ENCODE measurements around the gene MSH3.

The MSH3 gene

GRCh38 chr5:80860924-80861613, 206.6 kb downstream of the MSH3 start:
- Histone ChIP-seq H3K4me2 (ENCODE audit: low read depth, low read length, poor library complexity, severe bottlenecking) (no peak overlapping the region), H3K36me3 (ENCODE audit: insufficient read depth, low read length) (peaks cover 30% of the 10 kb centered on the region; the same call in 1 of the 2 replicates), H3K79me2 (ENCODE audit: insufficient read depth, low read length) (no peaks in the 10 kb centered on the region), H3K9me3 (ENCODE audit: insufficient read depth, low read depth, low read length) (peaks cover 4% of the 10 kb centered on the region; the same call in 1 of the 2 replicates), H3F3A (ENCODE audit: low read depth) (no peaks in the 10 kb centered on the region), H3K4me3 (ENCODE audit: low read length, poor library complexity, severe bottlenecking) (no peak overlapping the region), H3K9ac (ENCODE audit: low read depth, low read length, poor library complexity, severe bottlenecking) (no peak overlapping the region), H4K20me1 (ENCODE audit: insufficient read depth, low read length, poor library complexity, severe bottlenecking) (no peaks in the 10 kb centered on the region), H2AFZ (ENCODE audit: low read length) (no peak overlapping the region), H3K27me3 (ENCODE audit: insufficient read depth, low read length, poor library complexity, severe bottlenecking) (no peaks in the 10 kb centered on the region), H3K9me2 (replicated peaks; ENCODE audit: low read depth, low read length) (no peaks in the 10 kb centered on the region), H3K4me1 (ENCODE audit: insufficient read depth, low read length, poor library complexity, severe bottlenecking) (no peaks in the 10 kb centered on the region)
- TF ChIP-seq, protein P1, sequence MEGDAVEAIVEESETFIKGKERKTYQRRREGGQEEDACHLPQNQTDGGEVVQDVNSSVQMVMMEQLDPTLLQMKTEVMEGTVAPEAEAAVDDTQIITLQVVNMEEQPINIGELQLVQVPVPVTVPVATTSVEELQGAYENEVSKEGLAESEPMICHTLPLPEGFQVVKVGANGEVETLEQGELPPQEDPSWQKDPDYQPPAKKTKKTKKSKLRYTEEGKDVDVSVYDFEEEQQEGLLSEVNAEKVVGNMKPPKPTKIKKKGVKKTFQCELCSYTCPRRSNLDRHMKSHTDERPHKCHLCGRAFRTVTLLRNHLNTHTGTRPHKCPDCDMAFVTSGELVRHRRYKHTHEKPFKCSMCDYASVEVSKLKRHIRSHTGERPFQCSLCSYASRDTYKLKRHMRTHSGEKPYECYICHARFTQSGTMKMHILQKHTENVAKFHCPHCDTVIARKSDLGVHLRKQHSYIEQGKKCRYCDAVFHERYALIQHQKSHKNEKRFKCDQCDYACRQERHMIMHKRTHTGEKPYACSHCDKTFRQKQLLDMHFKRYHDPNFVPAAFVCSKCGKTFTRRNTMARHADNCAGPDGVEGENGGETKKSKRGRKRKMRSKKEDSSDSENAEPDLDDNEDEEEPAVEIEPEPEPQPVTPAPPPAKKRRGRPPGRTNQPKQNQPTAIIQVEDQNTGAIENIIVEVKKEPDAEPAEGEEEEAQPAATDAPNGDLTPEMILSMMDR (conservative IDR thresholded peaks at IDR 0.05; ENCODE audit: low read length) = no peak
- no peak for TF ChIP-seq EZH2phosphoT487 (IDR thresholded peaks at IDR 0.05; ENCODE audit: borderline replicate concordance)

GRCh38 chr5:80863708-80864107, 209.3 kb downstream of the MSH3 start:
- no peak overlapping the region for H3K4me2 ChIP-seq (ENCODE audit: low read depth, low read length, poor library complexity, severe bottlenecking)
- H3K4me3 ChIP-seq (ENCODE audit: low read length, poor library complexity, severe bottlenecking) = no peak overlapping the region
- no peaks in the 10 kb centered on the region for H3K4me1 ChIP-seq (ENCODE audit: insufficient read depth, low read length, poor library complexity, severe bottlenecking)
- TF ChIP-seq EZH2phosphoT487 (IDR thresholded peaks at IDR 0.05; ENCODE audit: borderline replicate concordance) = no peak
- H3K27me3 ChIP-seq (ENCODE audit: insufficient read depth, low read length, poor library complexity, severe bottlenecking) = no peaks in the 10 kb centered on the region
- H3K79me2 ChIP-seq (ENCODE audit: insufficient read depth, low read length) = no peaks in the 10 kb centered on the region
- no peaks in the 10 kb centered on the region for H3K9me3 ChIP-seq (ENCODE audit: insufficient read depth, low read depth, low read length)
- H2AFZ ChIP-seq (ENCODE audit: low read length) = no peak overlapping the region
- H3F3A ChIP-seq (ENCODE audit: low read depth) = no peaks in the 10 kb centered on the region
- peaks cover 44% of the 10 kb centered on the region for H3K36me3 ChIP-seq (ENCODE audit: insufficient read depth, low read length)
- H3K9me2 ChIP-seq (replicated peaks; ENCODE audit: low read depth, low read length) = no peaks in the 10 kb centered on the region
- no peak overlapping the region for H3K9ac ChIP-seq (ENCODE audit: low read depth, low read length, poor library complexity, severe bottlenecking)
- H4K20me1 ChIP-seq (ENCODE audit: insufficient read depth, low read length, poor library complexity, severe bottlenecking) = no peaks in the 10 kb centered on the region

- Histone ChIP-seq H3K36me3 (ENCODE audit: insufficient read depth, low read length) (peaks cover 45% of the 10 kb centered on the region), H4K20me1 (ENCODE audit: insufficient read depth, low read length, poor library complexity, severe bottlenecking) (no peaks in the 10 kb centered on the region), H3K79me2 (ENCODE audit: insufficient read depth, low read length) (no peaks in the 10 kb centered on the region), H3K4me2 (ENCODE audit: low read depth, low read length, poor library complexity, severe bottlenecking) (no peak overlapping the region), H3K4me1 (ENCODE audit: insufficient read depth, low read length, poor library complexity, severe bottlenecking) (no peaks in the 10 kb centered on the region), H3K27me3 (ENCODE audit: insufficient read depth, low read length, poor library complexity, severe bottlenecking) (no peaks in the 10 kb centered on the region), H2AFZ (ENCODE audit: low read length) (no peak overlapping the region), H3K9me2 (replicated peaks; ENCODE audit: low read depth, low read length) (no peaks in the 10 kb centered on the region), H3K9ac (ENCODE audit: low read depth, low read length, poor library complexity, severe bottlenecking) (no peak overlapping the region), H3K4me3 (ENCODE audit: low read length, poor library complexity, severe bottlenecking) (no peak overlapping the region), H3K9me3 (ENCODE audit: insufficient read depth, low read depth, low read length) (no peaks in the 10 kb centered on the region), H3F3A (ENCODE audit: low read depth) (no peaks in the 10 kb centered on the region)
- no peak for TF ChIP-seq EZH2phosphoT487 (IDR thresholded peaks at IDR 0.05; ENCODE audit: borderline replicate concordance)
Observed at GRCh38 chr5:80864109-80864508, 209.7 kb downstream of the MSH3 start.

DNA sequence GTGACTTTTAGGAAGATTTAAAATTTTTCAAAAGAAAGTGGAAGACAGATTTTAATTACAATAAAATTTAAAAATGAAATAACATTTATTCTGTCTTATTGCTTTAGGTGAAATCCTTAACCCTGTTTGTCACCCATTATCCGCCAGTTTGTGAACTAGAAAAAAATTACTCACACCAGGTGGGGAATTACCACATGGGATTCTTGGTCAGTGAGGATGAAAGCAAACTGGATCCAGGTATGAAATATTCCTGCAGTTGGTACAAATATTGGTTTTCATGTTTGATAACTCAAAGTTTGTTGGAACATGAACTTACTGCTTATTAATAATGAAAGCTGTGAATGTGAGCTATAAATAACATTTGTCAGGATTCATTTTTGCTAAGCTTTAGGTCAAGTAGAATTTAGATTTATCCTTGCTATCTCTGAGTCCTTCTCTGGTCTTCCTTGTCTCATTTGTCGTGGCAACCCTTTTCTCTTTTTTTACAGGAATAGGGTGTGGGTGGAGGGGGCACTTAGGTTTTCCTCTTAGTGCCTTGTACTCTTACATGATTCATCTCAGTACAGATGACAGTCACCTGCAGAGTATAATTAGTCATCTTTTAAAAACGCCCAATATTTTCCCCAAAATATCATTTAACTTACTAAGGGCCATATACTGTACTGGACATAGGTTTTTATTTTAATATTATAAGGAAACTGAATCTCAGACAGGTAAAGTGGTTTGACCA, 210.4 kb downstream of the MSH3 start:
- TF ChIP-seq, protein P1 (conservative IDR thresholded peaks at IDR 0.05; ENCODE audit: low read length) = no peak
- TF ChIP-seq EZH2phosphoT487 (IDR thresholded peaks at IDR 0.05; ENCODE audit: borderline replicate concordance) = no peak
- Histone ChIP-seq H3K4me3 (ENCODE audit: low read length, poor library complexity, severe bottlenecking) (no peak overlapping the region), H3F3A (ENCODE audit: low read depth) (no peaks in the 10 kb centered on the region), H3K9ac (ENCODE audit: low read depth, low read length, poor library complexity, severe bottlenecking) (no peak overlapping the region), H3K9me2 (replicated peaks; ENCODE audit: low read depth, low read length) (no peaks in the 10 kb centered on the region), H3K4me1 (ENCODE audit: insufficient read depth, low read length, poor library complexity, severe bottlenecking) (no peaks in the 10 kb centered on the region), H2AFZ (ENCODE audit: low read length) (no peak overlapping the region), H3K27me3 (ENCODE audit: insufficient read depth, low read length, poor library complexity, severe bottlenecking) (no peaks in the 10 kb centered on the region), H3K36me3 (ENCODE audit: insufficient read depth, low read length) (peaks cover 45% of the 10 kb centered on the region), H3K9me3 (ENCODE audit: insufficient read depth, low read depth, low read length) (no peaks in the 10 kb centered on the region), H4K20me1 (ENCODE audit: insufficient read depth, low read length, poor library complexity, severe bottlenecking) (no peaks in the 10 kb centered on the region), H3K79me2 (ENCODE audit: insufficient read depth, low read length) (no peaks in the 10 kb centered on the region), H3K4me2 (ENCODE audit: low read depth, low read length, poor library complexity, severe bottlenecking) (no peak overlapping the region)

Measured in Loucy (cell line).